ENCODE measurements around the gene MINDY4. TPM values are rescaled to one million over a fixed set of nuclear protein-coding genes. Genes with fewer than 3 reads are reported as not detected.

The MINDY4 gene
- total RNA-seq, 1 donor from 2014 or later, result 4.1 TPM

DNA sequence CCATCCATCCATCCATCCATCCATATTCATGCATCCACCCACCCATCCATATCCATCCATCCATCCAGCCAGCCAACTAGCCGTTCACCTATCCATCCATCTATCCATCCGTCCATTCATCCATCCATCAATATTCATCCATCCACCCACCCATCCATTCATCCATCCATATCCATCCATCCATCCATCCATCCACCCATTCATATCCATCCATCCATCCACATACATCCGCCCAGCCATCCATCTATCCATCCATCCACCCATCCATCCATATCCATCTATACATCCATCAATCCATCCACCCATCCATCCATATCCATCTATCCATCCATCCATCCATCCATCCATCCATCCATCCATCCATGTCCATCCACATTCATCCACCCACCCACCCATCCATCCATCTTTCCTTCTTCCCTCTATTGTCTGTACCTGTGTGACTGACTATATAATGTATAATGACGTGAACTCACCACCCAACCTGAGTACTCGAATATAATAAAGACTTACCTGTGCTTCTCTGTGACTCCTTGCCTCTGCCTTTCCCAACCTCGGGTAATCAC is 16.8 kb upstream of the MINDY4 start:
- no peak for DNase-seq (ENCODE audit: low read depth)
- Histone ChIP-seq H3K36me3 (ENCODE audit: insufficient read depth, low read length) (no peaks in the 10 kb centered on the region), H3K27me3 (ENCODE audit: insufficient read depth, low read length) (no peaks in the 10 kb centered on the region), H3K79me2 (ENCODE audit: insufficient read depth, low read length) (no peaks in the 10 kb centered on the region), H3K9me3 (ENCODE audit: insufficient read depth, low read depth, low read length) (no peaks in the 10 kb centered on the region), H2AFZ (ENCODE audit: low read depth, low read length) (no peak overlapping the region), H3K9ac (ENCODE audit: low read length) (no peak overlapping the region), H3K27ac (ENCODE audit: low read depth, low read length) (no peak overlapping the region), H4K20me1 (ENCODE audit: insufficient read depth, low read length) (no peaks in the 10 kb centered on the region), H3K4me2 (ENCODE audit: low read length) (no peak overlapping the region), H3K4me3 (ENCODE audit: insufficient read depth, low read depth, low read length) (no peak overlapping the region), H3K4me1 (ENCODE audit: insufficient read depth, low read length) (peaks cover 14% of the 10 kb centered on the region)
- FAIRE-seq, result no peak
- peaks cover 13% of the 10 kb centered on the region for H3K9me3 Mint-ChIP-seq (ENCODE audit: unreplicated experiment)
- H3K4me1 Mint-ChIP-seq (ENCODE audit: low read depth, unreplicated experiment), result peaks cover 11% of the 10 kb centered on the region
- TF ChIP-seq, protein P1, sequence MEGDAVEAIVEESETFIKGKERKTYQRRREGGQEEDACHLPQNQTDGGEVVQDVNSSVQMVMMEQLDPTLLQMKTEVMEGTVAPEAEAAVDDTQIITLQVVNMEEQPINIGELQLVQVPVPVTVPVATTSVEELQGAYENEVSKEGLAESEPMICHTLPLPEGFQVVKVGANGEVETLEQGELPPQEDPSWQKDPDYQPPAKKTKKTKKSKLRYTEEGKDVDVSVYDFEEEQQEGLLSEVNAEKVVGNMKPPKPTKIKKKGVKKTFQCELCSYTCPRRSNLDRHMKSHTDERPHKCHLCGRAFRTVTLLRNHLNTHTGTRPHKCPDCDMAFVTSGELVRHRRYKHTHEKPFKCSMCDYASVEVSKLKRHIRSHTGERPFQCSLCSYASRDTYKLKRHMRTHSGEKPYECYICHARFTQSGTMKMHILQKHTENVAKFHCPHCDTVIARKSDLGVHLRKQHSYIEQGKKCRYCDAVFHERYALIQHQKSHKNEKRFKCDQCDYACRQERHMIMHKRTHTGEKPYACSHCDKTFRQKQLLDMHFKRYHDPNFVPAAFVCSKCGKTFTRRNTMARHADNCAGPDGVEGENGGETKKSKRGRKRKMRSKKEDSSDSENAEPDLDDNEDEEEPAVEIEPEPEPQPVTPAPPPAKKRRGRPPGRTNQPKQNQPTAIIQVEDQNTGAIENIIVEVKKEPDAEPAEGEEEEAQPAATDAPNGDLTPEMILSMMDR (IDR thresholded peaks at IDR 0.05; ENCODE audit: insufficient read depth, low read depth, low read length), result no peak
- TF ChIP-seq EZH2 (IDR thresholded peaks at IDR 0.05; ENCODE audit: insufficient read depth, low read length), result no peak
- H3K4me3 Mint-ChIP-seq (ENCODE audit: unreplicated experiment), result no peak overlapping the region
- H3K27ac Mint-ChIP-seq (ENCODE audit: unreplicated experiment), result no peak overlapping the region
- peaks cover 5% of the 10 kb centered on the region for H3K27me3 Mint-ChIP-seq (ENCODE audit: low read depth, unreplicated experiment)
- H3K36me3 Mint-ChIP-seq (ENCODE audit: low read depth, unreplicated experiment), result no peaks in the 10 kb centered on the region

DNA sequence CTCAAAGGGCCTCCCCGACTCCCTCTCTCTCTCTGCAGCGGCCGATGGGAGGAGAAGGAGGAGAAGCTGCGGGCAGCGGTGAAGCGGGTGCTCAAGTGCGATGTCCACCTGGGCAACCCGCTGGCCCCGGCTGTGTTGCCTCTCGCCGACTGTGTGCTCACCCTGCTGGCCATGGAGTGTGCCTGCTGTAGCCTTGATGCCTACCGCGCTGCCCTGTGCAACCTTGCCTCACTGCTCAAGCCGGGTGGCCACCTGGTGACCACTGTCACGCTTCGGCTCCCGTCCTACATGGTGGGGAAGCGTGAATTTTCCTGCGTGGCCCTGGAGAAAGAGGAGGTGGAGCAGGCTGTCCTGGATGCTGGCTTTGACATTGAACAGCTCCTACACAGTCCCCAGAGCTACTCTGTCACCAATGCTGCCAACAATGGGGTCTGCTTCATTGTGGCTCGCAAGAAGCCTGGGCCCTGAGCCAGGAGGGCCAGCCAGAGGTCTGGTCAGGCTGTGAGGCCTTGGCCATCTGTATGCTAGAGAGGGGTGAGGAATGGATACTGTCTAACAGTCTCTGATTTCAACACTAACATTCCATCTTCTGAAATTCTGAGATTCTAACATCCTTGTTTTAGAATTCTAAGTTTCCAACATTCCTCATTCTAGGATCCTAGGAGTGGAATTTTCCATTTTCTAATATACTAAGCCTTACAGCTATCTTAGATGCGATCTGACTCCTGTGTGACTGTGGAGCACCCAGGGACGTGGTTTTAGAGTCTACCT is 15.6 kb upstream of the MINDY4 start:
- no peaks in the 10 kb centered on the region for H3K36me3 Mint-ChIP-seq (ENCODE audit: low read depth, unreplicated experiment)
- H3K27ac Mint-ChIP-seq (ENCODE audit: unreplicated experiment), result no peak overlapping the region
- H3K4me2 ChIP-seq (ENCODE audit: low read length), result no peak overlapping the region

More for the DNA sequence above, 15.6 kb upstream of the MINDY4 start:
- H3K4me3 Mint-ChIP-seq (ENCODE audit: unreplicated experiment), result no peak overlapping the region
- peaks cover 9% of the 10 kb centered on the region for H3K4me1 Mint-ChIP-seq (ENCODE audit: low read depth, unreplicated experiment)
- H3K27me3 ChIP-seq (ENCODE audit: insufficient read depth, low read length), result no peaks in the 10 kb centered on the region
- no peaks in the 10 kb centered on the region for H3K79me2 ChIP-seq (ENCODE audit: insufficient read depth, low read length)
- H4K20me1 ChIP-seq (ENCODE audit: insufficient read depth, low read length), result no peaks in the 10 kb centered on the region
- H3K9ac ChIP-seq (ENCODE audit: low read length), result no peak overlapping the region
- H3K4me1 ChIP-seq (ENCODE audit: insufficient read depth, low read length), result peaks cover 11% of the 10 kb centered on the region
- peaks cover 8% of the 10 kb centered on the region for H3K9me3 Mint-ChIP-seq (ENCODE audit: unreplicated experiment)
- no peak overlapping the region for H2AFZ ChIP-seq (ENCODE audit: low read depth, low read length)
- H3K9me3 ChIP-seq (ENCODE audit: insufficient read depth, low read depth, low read length), result no peaks in the 10 kb centered on the region
- no peak overlapping the region for H3K27ac ChIP-seq (ENCODE audit: low read depth, low read length)
- H3K4me3 ChIP-seq (ENCODE audit: insufficient read depth, low read depth, low read length), result no peak overlapping the region
- peak; percentile 20 for DNase-seq (ENCODE audit: low read depth)
- peaks cover 12% of the 10 kb centered on the region for H3K27me3 Mint-ChIP-seq (ENCODE audit: low read depth, unreplicated experiment)
- TF ChIP-seq, protein P1 (IDR thresholded peaks at IDR 0.05; ENCODE audit: insufficient read depth, low read depth, low read length), result no peak
- H3K36me3 ChIP-seq (ENCODE audit: insufficient read depth, low read length), result no peaks in the 10 kb centered on the region
- no peak for FAIRE-seq
